H1 (cell line): ENCODE data around the gene AATK. TPM values are rescaled to one million over a fixed set of nuclear protein-coding genes. Genes with fewer than 3 reads are reported as not detected.

Experiments used
- POLR2AphosphoS5 ChIP-seq: IDR thresholded peaks from 2 replicates; pipeline ENCODE4 v1.6.1; 2011; ENCODE audit warnings: low read depth, low read length
- SUZ12 ChIP-seq: fragments of 200-600 bp; sonication (generic); IDR thresholded peaks from 2 replicates; pipeline ENCODE4 v1.6.1; 2012; ENCODE audit warnings: mild to moderate bottlenecking, inconsistent platforms, low read length, moderate library complexity, mixed read lengths
- polyA plus RNA-seq, 7 experiments: library from polyadenylated mRNA; depleted of rRNA in 3 of 7; stranded (reverse) in 5 of 7; unstranded in 2 of 7; fragments of >200 nt in 5 of 7; fragments of 200-250 nt in 2 of 7; gene quantifications; 1 replicate in 5 of 7; 2 replicates in 1 of 7; 4 replicates in 1 of 7; pipeline versions ENCODE4 v1.2.1 to v1.2.3, GENCODE V29; 2011 to 2013; ENCODE audit warnings: missing spikeins in 2 of 7, mixed read lengths in 2 of 7
- total RNA-seq: library from RNA; stranded (reverse); fragmentation: NEBNext Ultra II Directional; extraction: Animal tissue kit (Norgen Biotek cat#: 25700); gene quantifications from 2 replicates; pipeline ENCODE4 v1.2.1, GENCODE V29; 2021

Gene AATK
- total and polyA plus RNA-seq, 2 of the 8 experiments (the other 6 are each of a cell fraction or from before 2014, with no cell fraction given): 1.7 to 3.5 TPM

GRCh38 chr17:81143717-81144422, 22.2 kb downstream of the AATK start (continued):
- TF ChIP-seq POLR2AphosphoS5: no peak
- TF ChIP-seq SUZ12: no peak
